HG02588 (cell line): ENCODE data around the gene DHRS11.

Experiments
- ATAC-seq: cut with Tn5 transposase; IDR thresholded peaks from one replicate; pipeline ENCODE4 v1.9.1; 2021; ENCODE audit warnings: mild to moderate bottlenecking, moderate library complexity; ENCODE audit not compliant: unreplicated experiment

Gene DHRS11

GRCh38 chr17:36647636-36648035, 56.0 kb downstream of the DHRS11 start:
- no peak for ATAC-seq

GRCh38 chr17:36650096-36650775, 58.6 kb downstream of the DHRS11 start:
- ATAC-seq, result no peak
